GM21723 (cell line): Measurements from ENCODE around the gene ZFPM1.
"Not testable (repeated sequence)": the region's sequence is repeated elsewhere in the genome, so short reads cannot be mapped to it uniquely, and the experiment has no call there.

Experiments
- ATAC-seq: cut with Tn5 transposase; IDR thresholded peaks from one replicate; pipeline ENCODE4 v1.9.1; 2021; ENCODE audit warnings: mild to moderate bottlenecking, moderate library complexity; ENCODE audit not compliant: unreplicated experiment

The ZFPM1 gene

GRCh38 chr16:88453217-88453531 lies at the start of gene ZFPM1:
TSS of gene ZFPM1 (plus strand) at chr16:88453280. CDS start at chr16:88453639, 359 bp downstream.
- no peak for ATAC-seq

- ATAC-seq: no peak
Measured at GRCh38 chr16:88403794-88404581, 49.1 kb upstream of the ZFPM1 start.

- ATAC-seq: no peak
Measured at GRCh38 chr16:88404769-88405168, 48.3 kb upstream of the ZFPM1 start.

GRCh38 chr16:88405216-88406060 lies 47.6 kb upstream of the ZFPM1 start:
- no peak for ATAC-seq

GRCh38 chr16:88406096-88407041 lies 46.7 kb upstream of the ZFPM1 start:
- ATAC-seq: no peak

GRCh38 chr16:88407042-88407420 lies 46.0 kb upstream of the ZFPM1 start:
- no peak for ATAC-seq

GRCh38 chr16:88407807-88408206 lies 45.3 kb upstream of the ZFPM1 start:
- ATAC-seq: no peak

GRCh38 chr16:88408561-88409142 lies 44.4 kb upstream of the ZFPM1 start:
- no peak for ATAC-seq

GRCh38 chr16:88409296-88410065 lies 43.6 kb upstream of the ZFPM1 start:
- ATAC-seq: no peak

GRCh38 chr16:88410297-88410968 lies 42.6 kb upstream of the ZFPM1 start:
- ATAC-seq: not testable (repeated sequence)

- no peak for ATAC-seq
Measured at GRCh38 chr16:88411951-88412576, 41.0 kb upstream of the ZFPM1 start.

GRCh38 chr16:88412766-88413165 lies 40.3 kb upstream of the ZFPM1 start:
- ATAC-seq: no peak

- no peak for ATAC-seq
Measured at GRCh38 chr16:88413231-88413630, 39.8 kb upstream of the ZFPM1 start.

GRCh38 chr16:88413631-88414030 lies 39.4 kb upstream of the ZFPM1 start:
- no peak for ATAC-seq

- ATAC-seq: no peak
Measured at GRCh38 chr16:88414521-88415380, 38.3 kb upstream of the ZFPM1 start.

- ATAC-seq: no peak
Measured at GRCh38 chr16:88415381-88415705, 37.7 kb upstream of the ZFPM1 start.

GRCh38 chr16:88415713-88416323 lies 37.3 kb upstream of the ZFPM1 start:
- ATAC-seq: no peak

GRCh38 chr16:88416686-88417085 lies 36.4 kb upstream of the ZFPM1 start:
- no peak for ATAC-seq
